DOHH2 (cell line): Measurements from ENCODE around the gene QKI.

Source experiments
- EZH2phosphoT487 ChIP-seq: fragments of 200-600 bp; sonication (generic); IDR thresholded peaks from 2 replicates; pipeline ENCODE4 v1.6.1; 2017; ENCODE audit warnings: borderline replicate concordance, mild to moderate bottlenecking, antibody characterized with exemption, low read length, moderate library complexity, mixed read lengths
- TF ChIP-seq, protein P1 (sequence below): fragments of 200-600 bp; sonication (generic); IDR thresholded peaks from one replicate; pipeline ENCODE4 v1.5.1; 2014; ENCODE audit warnings: antibody characterized with exemption, mild to moderate bottlenecking, low read depth, low read length; ENCODE audit not compliant: poor library complexity, severe bottlenecking

DNA sequence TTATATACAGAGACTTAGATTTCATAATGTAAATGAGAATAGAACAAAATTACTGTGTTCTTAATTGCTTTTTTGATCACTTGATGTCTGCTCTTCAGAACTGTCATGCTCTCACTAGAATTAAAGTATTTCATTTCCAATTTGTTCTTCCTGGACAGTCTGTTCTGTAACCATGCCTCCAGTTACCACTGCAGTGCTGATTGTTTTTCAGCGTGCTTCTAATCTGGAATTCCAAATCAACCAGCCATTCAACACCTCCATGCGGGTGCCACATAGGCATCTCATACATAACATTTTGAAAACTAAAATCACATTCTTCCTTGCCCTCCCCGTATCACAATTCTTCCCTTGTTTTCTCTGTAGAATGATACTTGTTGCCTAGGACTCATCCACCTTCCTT lies 132.8 kb downstream of the QKI start:
- TF ChIP-seq, protein P1, sequence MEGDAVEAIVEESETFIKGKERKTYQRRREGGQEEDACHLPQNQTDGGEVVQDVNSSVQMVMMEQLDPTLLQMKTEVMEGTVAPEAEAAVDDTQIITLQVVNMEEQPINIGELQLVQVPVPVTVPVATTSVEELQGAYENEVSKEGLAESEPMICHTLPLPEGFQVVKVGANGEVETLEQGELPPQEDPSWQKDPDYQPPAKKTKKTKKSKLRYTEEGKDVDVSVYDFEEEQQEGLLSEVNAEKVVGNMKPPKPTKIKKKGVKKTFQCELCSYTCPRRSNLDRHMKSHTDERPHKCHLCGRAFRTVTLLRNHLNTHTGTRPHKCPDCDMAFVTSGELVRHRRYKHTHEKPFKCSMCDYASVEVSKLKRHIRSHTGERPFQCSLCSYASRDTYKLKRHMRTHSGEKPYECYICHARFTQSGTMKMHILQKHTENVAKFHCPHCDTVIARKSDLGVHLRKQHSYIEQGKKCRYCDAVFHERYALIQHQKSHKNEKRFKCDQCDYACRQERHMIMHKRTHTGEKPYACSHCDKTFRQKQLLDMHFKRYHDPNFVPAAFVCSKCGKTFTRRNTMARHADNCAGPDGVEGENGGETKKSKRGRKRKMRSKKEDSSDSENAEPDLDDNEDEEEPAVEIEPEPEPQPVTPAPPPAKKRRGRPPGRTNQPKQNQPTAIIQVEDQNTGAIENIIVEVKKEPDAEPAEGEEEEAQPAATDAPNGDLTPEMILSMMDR: no peak
- TF ChIP-seq EZH2phosphoT487: no peak
